SK-N-MC (cell line): ENCODE data around the gene CALR3.
"Not testable (repeated sequence)": the region's sequence is repeated elsewhere in the genome, so short reads cannot be mapped to it uniquely, and the experiment has no call there.

ENCODE experiments used
- EZH2 ChIP-seq: fragments of 200-600 bp; sonication (generic); IDR thresholded peaks from one replicate; pipeline ENCODE4 v1.6.1; 2017; ENCODE audit warnings: antibody characterized with exemption
- POLR2AphosphoS5 ChIP-seq: IDR thresholded peaks from 2 replicates; pipeline ENCODE4 v1.6.1; 2012; ENCODE audit warnings: mild to moderate bottlenecking, low read depth, low read length, borderline replicate concordance

GRCh38 chr19:16486476-16486875 lies 9.5 kb downstream of the CALR3 start:
- TF ChIP-seq POLR2AphosphoS5, EZH2: not testable (repeated sequence)
